Large intestine (tissue), 3 donors: Measurements from ENCODE around the gene RNF214. TPM values are rescaled to one million over a fixed set of nuclear protein-coding genes. Genes with fewer than 3 reads are reported as not detected.

ENCODE experiments used
- DNase-seq, 2 donors: peaks; one replicate each; pipeline versions ENCODE4 v3.0.0 to v3.0.0-alpha.2; 2013
- H3K27ac ChIP-seq: one replicate; pipeline ENCODE4 v1.5.1; 2013; ENCODE audit warnings: low read length
- H3K27me3 ChIP-seq: 2 replicates; pipeline ENCODE4 v1.6.1; 2013; ENCODE audit warnings: low read length; ENCODE audit not compliant: control insufficient read depth, insufficient read depth
- H3K36me3 ChIP-seq: 2 replicates; pipeline ENCODE4 v1.6.1; 2013; ENCODE audit warnings: low read length; ENCODE audit not compliant: control insufficient read depth, insufficient read depth
- H3K4me1 ChIP-seq: one replicate; pipeline ENCODE4 v1.6.1; 2013; ENCODE audit warnings: low read length; ENCODE audit not compliant: control insufficient read depth, insufficient read depth
- H3K4me3 ChIP-seq: one replicate; pipeline ENCODE4 v1.5.1; 2013; ENCODE audit warnings: low read length
- H3K9me3 ChIP-seq: one replicate; pipeline ENCODE4 v1.6.1; 2013; ENCODE audit warnings: mild to moderate bottlenecking, low read depth, low read length, moderate library complexity; ENCODE audit not compliant: control insufficient read depth
- WGBS: methylation state at CpG from one replicate; pipeline ENCODE4 v1.1.5; 2013; ENCODE audit warnings: low lambda C conversion rate; ENCODE audit not compliant: insufficient coverage; 5-methylcytosine and 5-hydroxymethylcytosine counted together
- polyA plus RNA-seq: library from polyadenylated mRNA; unstranded; fragments of 120-200 nt; gene quantifications from one replicate; pipeline ENCODE4 v1.2.1, GENCODE V29; 2013

RNF214 gene
- polyA plus RNA-seq, 1 donor, result 20.2 TPM

DNA sequence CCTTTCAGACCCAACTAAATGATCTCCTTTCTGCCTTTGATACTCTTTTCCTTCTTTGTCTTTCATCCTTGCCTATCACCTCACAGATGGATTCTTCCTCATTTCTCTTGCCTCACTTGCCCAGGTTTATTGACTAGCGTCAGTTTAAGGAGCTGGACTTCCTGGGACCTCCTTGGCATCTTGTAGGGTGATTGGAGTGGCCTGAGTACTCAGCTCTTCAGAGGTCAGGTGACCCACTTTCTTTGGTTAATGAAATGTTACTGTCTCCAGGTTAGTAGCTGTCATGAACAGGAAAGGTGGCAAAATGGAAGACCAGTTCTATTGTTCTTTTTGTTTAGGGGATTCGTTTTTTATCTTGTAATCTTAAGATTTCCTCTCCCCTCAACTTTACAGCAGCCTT lies 54.1 kb downstream of the RNF214 start:
- Histone ChIP-seq H3K27ac (no peak overlapping the region), H3K4me3 (no peak overlapping the region), H3K27me3 (no peaks in the 10 kb centered on the region), H3K36me3 (peaks cover 68% of the 10 kb centered on the region), H3K4me1 (peaks cover 16% of the 10 kb centered on the region), H3K9me3 (no peaks in the 10 kb centered on the region)
- DNase-seq, result no peak
- WGBS, result no CpG with 5 or more reads among the region's 2 CpGs

- Histone ChIP-seq H3K9me3 (no peaks in the 10 kb centered on the region), H3K4me1 (peaks cover 16% of the 10 kb centered on the region), H3K27ac (peak overlapping the region; percentile 30), H3K4me3 (no peak overlapping the region), H3K27me3 (no peaks in the 10 kb centered on the region), H3K36me3 (peaks cover 66% of the 10 kb centered on the region)
- WGBS, result no CpG with 5 or more reads among the region's 3 CpGs
- peak; percentile 61 to 81 for DNase-seq
Observed at GRCh38 chr11:117287668-117288067, 55.2 kb downstream of the RNF214 start.

- H3K36me3 ChIP-seq, result peaks cover 67% of the 10 kb centered on the region
- H3K9me3 ChIP-seq, result no peaks in the 10 kb centered on the region
- H3K4me1 ChIP-seq, result peaks cover 16% of the 10 kb centered on the region
- WGBS, result no CpG with 5 or more reads among the region's 1 CpG
- H3K27ac ChIP-seq, result no peak overlapping the region
- H3K27me3 ChIP-seq, result no peaks in the 10 kb centered on the region
- no peak overlapping the region for H3K4me3 ChIP-seq
- DNase-seq, result no peak
Observed at GRCh38 chr11:117289795-117290194, 57.3 kb downstream of the RNF214 start.

DNA sequence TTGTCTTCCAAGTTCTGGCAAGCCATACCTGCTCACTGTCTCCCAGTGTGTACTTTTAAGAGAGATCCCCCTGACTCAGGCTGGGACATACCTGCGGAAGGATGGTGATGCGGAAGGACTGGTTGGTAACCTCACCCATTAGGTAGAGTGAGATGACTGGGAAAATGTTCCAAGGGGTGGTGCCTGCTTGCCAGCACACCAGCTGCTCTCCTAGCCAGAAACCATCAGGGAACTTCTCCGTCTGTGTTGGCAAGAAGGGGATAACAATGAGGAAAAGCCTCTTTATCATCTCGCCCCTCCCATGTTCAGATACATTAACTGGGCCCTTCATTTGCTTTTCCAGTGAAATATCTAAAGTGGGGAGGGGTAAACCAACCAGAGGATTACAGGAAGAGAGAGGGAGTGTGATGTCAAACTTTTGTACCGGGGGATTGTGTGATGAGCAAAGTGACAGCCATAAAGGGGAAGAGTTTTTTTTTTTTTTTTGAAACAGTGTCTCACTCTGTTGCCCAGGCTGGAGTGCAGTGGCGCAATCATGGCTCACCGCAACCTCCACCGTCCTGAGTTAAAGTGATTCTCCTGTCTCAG lies 58.4 kb downstream of the RNF214 start, which contains the start of gene BACE1-AS:
Gene BACE1-AS, plus strand, starts transcription at position 538 of the 588 bp plus-strand sequence.
- peaks cover 59% of the 10 kb centered on the region for H3K36me3 ChIP-seq
- H3K4me1 ChIP-seq, result peaks cover 16% of the 10 kb centered on the region
- no peaks in the 10 kb centered on the region for H3K9me3 ChIP-seq
- no peaks in the 10 kb centered on the region for H3K27me3 ChIP-seq
- DNase-seq, result no peak
- H3K4me3 ChIP-seq, result no peak within 1 kb of the TSS
- H3K27ac ChIP-seq, result no peak within 1 kb of the TSS
- 100% methylated on average over 1 of the region's 8 CpGs for WGBS

- Histone ChIP-seq H3K36me3 (peaks cover 56% of the 10 kb centered on the region), H3K4me1 (peaks cover 8% of the 10 kb centered on the region), H3K27me3 (no peaks in the 10 kb centered on the region), H3K9me3 (no peaks in the 10 kb centered on the region), H3K27ac (no peak overlapping the region), H3K4me3 (no peak overlapping the region)
- WGBS, result 83% methylated on average over 1 of the region's 2 CpGs
- DNase-seq, result no peak
Observed at GRCh38 chr11:117292616-117293015, 60.1 kb downstream of the RNF214 start.

DNA sequence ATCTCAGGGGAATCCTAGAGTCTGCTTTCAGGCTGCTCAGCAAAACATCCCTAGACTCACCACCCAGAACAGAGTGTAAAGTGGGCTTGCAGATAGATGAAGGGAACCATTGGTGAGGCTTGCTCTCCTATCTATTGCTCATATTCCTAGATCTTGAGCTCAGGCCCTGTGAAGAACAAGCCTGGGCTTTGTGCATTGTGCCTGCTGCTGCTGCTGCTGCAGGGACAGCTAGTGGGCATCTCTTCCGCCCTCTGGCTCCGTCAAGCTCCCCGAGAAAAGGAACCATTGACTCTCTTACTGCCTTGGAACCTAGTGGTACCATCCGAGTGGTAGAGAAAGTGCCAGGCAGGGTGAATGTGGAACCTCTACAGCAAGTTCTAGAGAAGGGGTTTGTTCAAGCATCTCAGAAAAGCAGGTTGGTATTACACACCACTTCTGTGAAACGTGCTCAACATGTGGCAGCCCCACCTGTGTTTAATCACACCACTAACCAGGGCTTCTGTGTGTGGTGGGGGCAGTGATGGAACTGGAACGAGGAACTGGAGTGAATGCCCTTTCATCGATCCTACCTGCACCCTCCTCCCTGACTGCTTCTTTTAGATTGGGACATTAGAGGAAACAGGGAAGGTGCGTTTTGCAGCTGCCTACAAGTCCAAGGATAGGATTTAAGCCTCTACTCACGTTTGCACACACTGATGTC lies 63.1 kb downstream of the RNF214 start:
- Histone ChIP-seq H3K36me3 (peaks cover 32% of the 10 kb centered on the region), H3K27me3 (no peaks in the 10 kb centered on the region), H3K4me1 (peaks cover 22% of the 10 kb centered on the region), H3K27ac (no peak overlapping the region), H3K9me3 (no peaks in the 10 kb centered on the region), H3K4me3 (no peak overlapping the region)
- DNase-seq, result no peak
- WGBS, result 60% methylated on average over 2 of the region's 9 CpGs

DNA sequence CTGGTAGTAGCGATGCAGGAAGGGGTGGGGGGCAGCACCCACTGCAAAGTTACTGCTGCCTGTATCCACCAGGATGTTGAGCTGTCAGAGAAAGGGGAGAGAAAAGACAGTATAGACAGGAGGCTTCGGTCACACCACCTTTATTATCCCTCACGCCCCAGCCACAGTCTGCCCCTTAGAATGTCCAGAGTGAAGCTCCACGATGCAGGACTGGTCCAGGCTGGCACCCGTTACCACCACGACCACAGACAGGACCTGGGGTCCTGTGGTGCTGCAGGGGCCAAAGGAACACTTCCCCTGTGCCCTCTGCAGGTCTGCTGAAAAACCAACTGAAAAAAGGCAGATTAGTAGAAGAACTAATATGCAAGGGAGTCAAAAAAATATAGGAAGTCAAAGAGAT lies 64.4 kb downstream of the RNF214 start:
- no peak for DNase-seq
- H3K4me1 ChIP-seq, result peaks cover 22% of the 10 kb centered on the region
- no CpG with 5 or more reads among the region's 6 CpGs for WGBS
- no peaks in the 10 kb centered on the region for H3K9me3 ChIP-seq
- H3K27ac ChIP-seq, result no peak overlapping the region
- no peak overlapping the region for H3K4me3 ChIP-seq
- H3K36me3 ChIP-seq, result peaks cover 20% of the 10 kb centered on the region
- no peaks in the 10 kb centered on the region for H3K27me3 ChIP-seq

- Histone ChIP-seq H3K9me3 (no peaks in the 10 kb centered on the region), H3K27ac (no peak overlapping the region), H3K4me1 (peaks cover 26% of the 10 kb centered on the region), H3K27me3 (no peaks in the 10 kb centered on the region), H3K36me3 (peaks cover 9% of the 10 kb centered on the region), H3K4me3 (no peak overlapping the region)
- no peak for DNase-seq
- whole genome bisulfite sequencing, result no CpG with 5 or more reads among the region's 8 CpGs
Observed at GRCh38 chr11:117298195-117298594, 65.7 kb downstream of the RNF214 start.

DNA sequence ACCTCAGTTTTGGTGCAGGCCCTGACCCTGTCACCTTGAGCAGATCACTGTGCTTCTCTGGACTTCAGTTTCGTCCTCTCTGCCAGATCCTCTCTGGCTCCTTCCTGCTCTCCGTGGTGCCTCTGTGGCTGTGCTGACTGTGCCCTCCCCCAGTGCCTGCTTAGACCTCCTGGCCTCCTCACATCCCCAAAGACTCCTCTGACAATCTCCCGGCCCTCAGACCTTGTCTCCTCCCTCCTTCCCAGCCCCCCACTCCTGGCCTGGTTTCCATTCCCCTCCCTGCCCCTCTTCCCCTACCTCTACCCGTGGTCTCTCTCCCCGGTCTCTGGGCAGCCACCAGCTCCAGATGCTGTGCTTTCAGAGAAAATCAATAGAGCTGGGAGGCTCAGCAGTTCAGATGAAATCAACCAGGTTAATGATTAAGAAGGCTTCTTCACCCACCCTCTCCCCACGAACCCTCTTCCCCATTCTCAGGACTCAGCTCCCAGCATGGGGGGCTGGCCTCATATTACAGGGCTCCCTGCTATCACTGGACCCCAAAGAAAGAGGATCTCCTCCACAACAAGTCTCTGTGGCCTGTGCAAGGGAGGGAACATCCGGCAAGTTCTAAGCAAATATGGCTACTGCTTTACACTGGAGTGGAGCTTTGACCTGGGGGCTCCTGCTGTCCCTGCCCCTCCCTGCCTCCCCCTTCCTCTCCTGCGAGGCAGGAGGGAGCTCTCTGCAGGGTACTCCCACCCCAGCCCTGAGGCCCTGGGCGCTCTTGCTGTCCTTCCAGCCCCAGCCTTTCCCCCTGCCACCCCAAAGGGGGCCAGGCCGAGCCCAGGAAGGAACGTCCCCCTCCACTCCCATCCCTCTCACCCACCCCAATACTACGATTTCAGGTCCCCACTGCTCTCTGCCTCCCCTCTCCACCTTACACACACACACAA lies 67.1 kb downstream of the RNF214 start:
- H3K4me1 ChIP-seq, result peaks cover 35% of the 10 kb centered on the region
- H3K9me3 ChIP-seq, result no peaks in the 10 kb centered on the region
- peak overlapping the region; percentile 43 for H3K27ac ChIP-seq
- DNase-seq, result peak in 1 of 2 donors; percentile 85
- no CpG with 5 or more reads among the region's 12 CpGs for WGBS
- H3K4me3 ChIP-seq, result no peak overlapping the region
- peaks cover 4% of the 10 kb centered on the region for H3K36me3 ChIP-seq
- H3K27me3 ChIP-seq, result no peaks in the 10 kb centered on the region

DNA sequence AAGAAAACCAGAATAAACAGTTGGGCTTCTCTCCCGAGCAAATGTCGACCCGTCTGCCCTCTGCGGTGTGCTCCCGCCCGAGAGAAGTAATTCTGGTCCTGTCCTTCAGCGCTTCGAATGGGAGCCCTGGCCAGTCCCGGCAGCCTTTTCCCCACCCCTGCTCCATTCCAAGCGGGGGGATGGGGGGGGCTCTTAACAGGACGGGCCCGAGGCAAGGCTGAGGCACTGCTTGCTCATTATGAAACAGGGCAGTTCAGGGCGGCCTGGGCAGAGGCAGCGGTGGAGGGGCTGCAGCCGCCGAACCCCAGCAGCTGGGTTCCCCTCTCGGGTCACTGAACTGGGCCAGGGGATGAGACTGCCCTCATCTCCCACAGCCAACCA lies 67.8 kb downstream of the RNF214 start:
- Histone ChIP-seq H3K36me3 (no peaks in the 10 kb centered on the region), H3K4me3 (no peak overlapping the region), H3K27ac (peak overlapping the region; percentile 43), H3K4me1 (peaks cover 35% of the 10 kb centered on the region), H3K27me3 (no peaks in the 10 kb centered on the region), H3K9me3 (no peaks in the 10 kb centered on the region)
- DNase-seq, result peak in 1 of 2 donors; percentile 55
- WGBS, result no CpG with 5 or more reads among the region's 17 CpGs
